ENCODE data around the gene SH2D3C. TPM values are rescaled to one million over a fixed set of nuclear protein-coding genes. Genes with fewer than 3 reads are reported as not detected.

SH2D3C gene
- total and polyA plus RNA-seq, 10 of the 15 experiments (the other 5 are each of a cell fraction or from before 2014, with no cell fraction given), result 1.2 to 23.5 (median 16.2) TPM

DNA sequence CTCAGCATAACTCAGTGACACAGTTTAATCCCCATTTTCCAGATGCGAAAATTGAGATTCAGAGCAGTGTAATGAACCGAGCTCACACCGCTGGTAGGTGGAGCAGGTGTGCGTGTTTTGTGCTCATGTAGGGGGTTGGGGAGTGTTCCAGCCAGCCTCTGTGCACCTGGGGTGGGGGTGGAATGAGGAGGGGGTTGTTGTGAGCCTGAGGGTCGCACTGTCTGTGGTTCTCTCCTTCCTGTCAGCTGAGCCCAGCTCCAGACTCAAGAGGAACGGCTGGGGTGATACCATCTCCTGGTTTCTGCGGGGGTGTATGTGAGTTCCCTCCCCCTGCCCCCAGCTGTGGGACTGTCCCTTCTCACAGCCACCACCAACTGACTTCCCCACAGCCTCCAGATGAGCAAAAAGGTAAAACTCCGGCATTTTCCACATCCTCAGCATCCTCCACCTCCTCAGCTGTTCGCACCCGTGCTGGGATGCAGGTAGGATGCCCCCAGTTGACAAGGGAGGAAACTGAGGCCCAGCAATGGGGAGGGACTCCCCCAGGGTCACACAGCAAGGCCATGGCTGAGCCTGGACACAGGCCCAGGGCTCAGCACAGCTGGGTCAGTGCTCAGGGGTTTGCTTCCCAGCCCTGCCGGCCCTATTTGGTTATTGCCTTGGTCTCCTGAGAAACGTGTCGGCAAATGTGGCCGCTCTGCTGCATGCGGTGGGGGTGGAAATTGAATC lies 2.1 kb downstream of the SH2D3C start (continued):
- TF ChIP-seq, protein P1, sequence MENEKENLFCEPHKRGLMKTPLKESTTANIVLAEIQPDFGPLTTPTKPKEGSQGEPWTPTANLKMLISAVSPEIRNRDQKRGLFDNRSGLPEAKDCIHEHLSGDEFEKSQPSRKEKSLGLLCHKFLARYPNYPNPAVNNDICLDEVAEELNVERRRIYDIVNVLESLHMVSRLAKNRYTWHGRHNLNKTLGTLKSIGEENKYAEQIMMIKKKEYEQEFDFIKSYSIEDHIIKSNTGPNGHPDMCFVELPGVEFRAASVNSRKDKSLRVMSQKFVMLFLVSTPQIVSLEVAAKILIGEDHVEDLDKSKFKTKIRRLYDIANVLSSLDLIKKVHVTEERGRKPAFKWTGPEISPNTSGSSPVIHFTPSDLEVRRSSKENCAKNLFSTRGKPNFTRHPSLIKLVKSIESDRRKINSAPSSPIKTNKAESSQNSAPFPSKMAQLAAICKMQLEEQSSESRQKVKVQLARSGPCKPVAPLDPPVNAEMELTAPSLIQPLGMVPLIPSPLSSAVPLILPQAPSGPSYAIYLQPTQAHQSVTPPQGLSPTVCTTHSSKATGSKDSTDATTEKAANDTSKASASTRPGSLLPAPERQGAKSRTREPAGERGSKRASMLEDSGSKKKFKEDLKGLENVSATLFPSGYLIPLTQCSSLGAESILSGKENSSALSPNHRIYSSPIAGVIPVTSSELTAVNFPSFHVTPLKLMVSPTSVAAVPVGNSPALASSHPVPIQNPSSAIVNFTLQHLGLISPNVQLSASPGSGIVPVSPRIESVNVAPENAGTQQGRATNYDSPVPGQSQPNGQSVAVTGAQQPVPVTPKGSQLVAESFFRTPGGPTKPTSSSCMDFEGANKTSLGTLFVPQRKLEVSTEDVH (IDR thresholded peaks at IDR 0.05; ENCODE audit: low read depth, partially characterized antibody), result no peak
- TF ChIP-seq, protein P2, sequence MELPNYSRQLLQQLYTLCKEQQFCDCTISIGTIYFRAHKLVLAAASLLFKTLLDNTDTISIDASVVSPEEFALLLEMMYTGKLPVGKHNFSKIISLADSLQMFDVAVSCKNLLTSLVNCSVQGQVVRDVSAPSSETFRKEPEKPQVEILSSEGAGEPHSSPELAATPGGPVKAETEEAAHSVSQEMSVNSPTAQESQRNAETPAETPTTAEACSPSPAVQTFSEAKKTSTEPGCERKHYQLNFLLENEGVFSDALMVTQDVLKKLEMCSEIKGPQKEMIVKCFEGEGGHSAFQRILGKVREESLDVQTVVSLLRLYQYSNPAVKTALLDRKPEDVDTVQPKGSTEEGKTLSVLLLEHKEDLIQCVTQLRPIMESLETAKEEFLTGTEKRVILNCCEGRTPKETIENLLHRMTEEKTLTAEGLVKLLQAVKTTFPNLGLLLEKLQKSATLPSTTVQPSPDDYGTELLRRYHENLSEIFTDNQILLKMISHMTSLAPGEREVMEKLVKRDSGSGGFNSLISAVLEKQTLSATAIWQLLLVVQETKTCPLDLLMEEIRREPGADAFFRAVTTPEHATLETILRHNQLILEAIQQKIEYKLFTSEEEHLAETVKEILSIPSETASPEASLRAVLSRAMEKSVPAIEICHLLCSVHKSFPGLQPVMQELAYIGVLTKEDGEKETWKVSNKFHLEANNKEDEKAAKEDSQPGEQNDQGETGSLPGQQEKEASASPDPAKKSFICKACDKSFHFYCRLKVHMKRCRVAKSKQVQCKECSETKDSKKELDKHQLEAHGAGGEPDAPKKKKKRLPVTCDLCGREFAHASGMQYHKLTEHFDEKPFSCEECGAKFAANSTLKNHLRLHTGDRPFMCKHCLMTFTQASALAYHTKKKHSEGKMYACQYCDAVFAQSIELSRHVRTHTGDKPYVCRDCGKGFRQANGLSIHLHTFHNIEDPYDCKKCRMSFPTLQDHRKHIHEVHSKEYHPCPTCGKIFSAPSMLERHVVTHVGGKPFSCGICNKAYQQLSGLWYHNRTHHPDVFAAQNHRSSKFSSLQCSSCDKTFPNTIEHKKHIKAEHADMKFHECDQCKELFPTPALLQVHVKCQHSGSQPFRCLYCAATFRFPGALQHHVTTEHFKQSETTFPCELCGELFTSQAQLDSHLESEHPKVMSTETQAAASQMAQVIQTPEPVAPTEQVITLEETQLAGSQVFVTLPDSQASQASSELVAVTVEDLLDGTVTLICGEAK (IDR thresholded peaks at IDR 0.05; ENCODE audit: borderline replicate concordance), result no peak
- TF ChIP-seq BRCA1 (IDR thresholded peaks at IDR 0.05; ENCODE audit: low read depth, low read length) (no peak), NFYA (IDR thresholded peaks at IDR 0.05; ENCODE audit: borderline replicate concordance, low read depth, low read length) (no peak), CHD2 (IDR thresholded peaks at IDR 0.05; ENCODE audit: borderline replicate concordance, low read depth, low read length) (peak; percentile 25; the same call in 1 of the 2 replicates), RUNX3 (IDR thresholded peaks at IDR 0.05; ENCODE audit: low read length) (no peak), ZNF207 (IDR thresholded peaks at IDR 0.05; ENCODE audit: borderline replicate concordance) (peak; percentile 47; the same call in 1 of the 2 replicates), IKZF1 (conservative IDR thresholded peaks at IDR 0.05) (peak; percentile 62), ZNF274 (IDR thresholded peaks at IDR 0.05; ENCODE audit: insufficient read depth, insufficient read length) (no peak)
- TF ChIP-seq, protein P3, sequence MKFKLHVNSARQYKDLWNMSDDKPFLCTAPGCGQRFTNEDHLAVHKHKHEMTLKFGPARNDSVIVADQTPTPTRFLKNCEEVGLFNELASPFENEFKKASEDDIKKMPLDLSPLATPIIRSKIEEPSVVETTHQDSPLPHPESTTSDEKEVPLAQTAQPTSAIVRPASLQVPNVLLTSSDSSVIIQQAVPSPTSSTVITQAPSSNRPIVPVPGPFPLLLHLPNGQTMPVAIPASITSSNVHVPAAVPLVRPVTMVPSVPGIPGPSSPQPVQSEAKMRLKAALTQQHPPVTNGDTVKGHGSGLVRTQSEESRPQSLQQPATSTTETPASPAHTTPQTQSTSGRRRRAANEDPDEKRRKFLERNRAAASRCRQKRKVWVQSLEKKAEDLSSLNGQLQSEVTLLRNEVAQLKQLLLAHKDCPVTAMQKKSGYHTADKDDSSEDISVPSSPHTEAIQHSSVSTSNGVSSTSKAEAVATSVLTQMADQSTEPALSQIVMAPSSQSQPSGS (IDR thresholded peaks at IDR 0.05; ENCODE audit: low read length), result no peak
- TF ChIP-seq, protein P4, sequence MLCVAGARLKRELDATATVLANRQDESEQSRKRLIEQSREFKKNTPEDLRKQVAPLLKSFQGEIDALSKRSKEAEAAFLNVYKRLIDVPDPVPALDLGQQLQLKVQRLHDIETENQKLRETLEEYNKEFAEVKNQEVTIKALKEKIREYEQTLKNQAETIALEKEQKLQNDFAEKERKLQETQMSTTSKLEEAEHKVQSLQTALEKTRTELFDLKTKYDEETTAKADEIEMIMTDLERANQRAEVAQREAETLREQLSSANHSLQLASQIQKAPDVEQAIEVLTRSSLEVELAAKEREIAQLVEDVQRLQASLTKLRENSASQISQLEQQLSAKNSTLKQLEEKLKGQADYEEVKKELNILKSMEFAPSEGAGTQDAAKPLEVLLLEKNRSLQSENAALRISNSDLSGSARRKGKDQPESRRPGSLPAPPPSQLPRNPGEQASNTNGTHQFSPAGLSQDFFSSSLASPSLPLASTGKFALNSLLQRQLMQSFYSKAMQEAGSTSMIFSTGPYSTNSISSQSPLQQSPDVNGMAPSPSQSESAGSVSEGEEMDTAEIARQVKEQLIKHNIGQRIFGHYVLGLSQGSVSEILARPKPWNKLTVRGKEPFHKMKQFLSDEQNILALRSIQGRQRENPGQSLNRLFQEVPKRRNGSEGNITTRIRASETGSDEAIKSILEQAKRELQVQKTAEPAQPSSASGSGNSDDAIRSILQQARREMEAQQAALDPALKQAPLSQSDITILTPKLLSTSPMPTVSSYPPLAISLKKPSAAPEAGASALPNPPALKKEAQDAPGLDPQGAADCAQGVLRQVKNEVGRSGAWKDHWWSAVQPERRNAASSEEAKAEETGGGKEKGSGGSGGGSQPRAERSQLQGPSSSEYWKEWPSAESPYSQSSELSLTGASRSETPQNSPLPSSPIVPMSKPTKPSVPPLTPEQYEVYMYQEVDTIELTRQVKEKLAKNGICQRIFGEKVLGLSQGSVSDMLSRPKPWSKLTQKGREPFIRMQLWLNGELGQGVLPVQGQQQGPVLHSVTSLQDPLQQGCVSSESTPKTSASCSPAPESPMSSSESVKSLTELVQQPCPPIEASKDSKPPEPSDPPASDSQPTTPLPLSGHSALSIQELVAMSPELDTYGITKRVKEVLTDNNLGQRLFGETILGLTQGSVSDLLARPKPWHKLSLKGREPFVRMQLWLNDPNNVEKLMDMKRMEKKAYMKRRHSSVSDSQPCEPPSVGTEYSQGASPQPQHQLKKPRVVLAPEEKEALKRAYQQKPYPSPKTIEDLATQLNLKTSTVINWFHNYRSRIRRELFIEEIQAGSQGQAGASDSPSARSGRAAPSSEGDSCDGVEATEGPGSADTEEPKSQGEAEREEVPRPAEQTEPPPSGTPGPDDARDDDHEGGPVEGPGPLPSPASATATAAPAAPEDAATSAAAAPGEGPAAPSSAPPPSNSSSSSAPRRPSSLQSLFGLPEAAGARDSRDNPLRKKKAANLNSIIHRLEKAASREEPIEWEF (IDR thresholded peaks at IDR 0.05; ENCODE audit: insufficient replicate concordance, low read depth, low read length), result no peak
- TF ChIP-seq, protein P5, sequence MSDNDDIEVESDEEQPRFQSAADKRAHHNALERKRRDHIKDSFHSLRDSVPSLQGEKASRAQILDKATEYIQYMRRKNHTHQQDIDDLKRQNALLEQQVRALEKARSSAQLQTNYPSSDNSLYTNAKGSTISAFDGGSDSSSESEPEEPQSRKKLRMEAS (IDR thresholded peaks at IDR 0.05; ENCODE audit: low read depth, low read length), result no peak
- TF ChIP-seq, protein P6, sequence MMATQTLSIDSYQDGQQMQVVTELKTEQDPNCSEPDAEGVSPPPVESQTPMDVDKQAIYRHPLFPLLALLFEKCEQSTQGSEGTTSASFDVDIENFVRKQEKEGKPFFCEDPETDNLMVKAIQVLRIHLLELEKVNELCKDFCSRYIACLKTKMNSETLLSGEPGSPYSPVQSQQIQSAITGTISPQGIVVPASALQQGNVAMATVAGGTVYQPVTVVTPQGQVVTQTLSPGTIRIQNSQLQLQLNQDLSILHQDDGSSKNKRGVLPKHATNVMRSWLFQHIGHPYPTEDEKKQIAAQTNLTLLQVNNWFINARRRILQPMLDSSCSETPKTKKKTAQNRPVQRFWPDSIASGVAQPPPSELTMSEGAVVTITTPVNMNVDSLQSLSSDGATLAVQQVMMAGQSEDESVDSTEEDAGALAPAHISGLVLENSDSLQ (IDR thresholded peaks at IDR 0.05), result no peak

Data from GM12878 (cell line).